HL-60 (cell line): ENCODE results near the gene IRF7.

Source experiments
- DNase-seq, 2 experiments: peaks; one replicate each; pipeline ENCODE4 v3.0.0-alpha.2; 2010 to 2020; ENCODE audit warnings: low read depth in 1 of 2, low spot score in 1 of 2
- H3K27ac ChIP-seq: fragments of 250-450 bp; sonication (Bioruptor Pico); replicated peaks from 2 replicates; pipeline ENCODE4 v1.5.1; 2020; ENCODE audit warnings: mild to moderate bottlenecking, moderate library complexity
- H3K27me3 ChIP-seq: fragments of 250-450 bp; sonication (Bioruptor Pico); 2 replicates; pipeline ENCODE4 v1.5.1; 2021; ENCODE audit warnings: mild to moderate bottlenecking, moderate library complexity; ENCODE audit not compliant: insufficient read depth, poor library complexity, severe bottlenecking
- H3K4me3 ChIP-seq: replicated peaks from 2 replicates; pipeline ENCODE4 v1.5.1; 2011; ENCODE audit warnings: mild to moderate bottlenecking, control low read depth, low read length; ENCODE audit not compliant: insufficient read depth
- CTCF ChIP-seq: IDR thresholded peaks from one replicate; pipeline ENCODE4 v1.5.1; 2011; ENCODE audit warnings: low read length, control low read depth, inconsistent platforms; ENCODE audit not compliant: insufficient read depth
- GABPA ChIP-seq: IDR thresholded peaks from 2 replicates; pipeline ENCODE4 v1.6.1; 2012; ENCODE audit warnings: low read depth
- POLR2AphosphoS5 ChIP-seq: IDR thresholded peaks from 2 replicates; pipeline ENCODE4 v1.6.1; 2012; ENCODE audit warnings: low read depth
- REST ChIP-seq: IDR thresholded peaks from 2 replicates; pipeline ENCODE4 v1.6.1; 2012; ENCODE audit warnings: low read depth; ENCODE audit not compliant: insufficient replicate concordance
- SPI1 ChIP-seq: IDR thresholded peaks from 2 replicates; pipeline ENCODE4 v1.6.1; 2012; ENCODE audit warnings: low read depth, mild to moderate bottlenecking, borderline replicate concordance

The IRF7 gene

GRCh38 chr11:637333-637592, 21.5 kb upstream of the IRF7 start:
- Histone ChIP-seq H3K27me3 (no peaks in the 10 kb centered on the region), H3K27ac (no peak overlapping the region), H3K4me3 (no peak overlapping the region)
- no peak for DNase-seq
- TF ChIP-seq SPI1 (no peak), CTCF (no peak), POLR2AphosphoS5 (no peak), GABPA (no peak), REST (no peak)

GRCh38 chr11:636511-637332, 21.0 kb upstream of the IRF7 start, which contains the start of gene DRD4:
Gene DRD4 (plus strand): TSS chr11:637269. CDS start chr11:637305, 36 bp downstream.
- Histone ChIP-seq H3K27ac (no peak within 1 kb of the TSS), H3K27me3 (no peaks in the 10 kb centered on the region), H3K4me3 (no peak within 1 kb of the TSS)
- TF ChIP-seq SPI1 (no peak), REST (no peak), CTCF (no peak), GABPA (no peak), POLR2AphosphoS5 (no peak)
- DNase-seq: no peak

GRCh38 chr11:635945-636510, 20.3 kb upstream of the IRF7 start:
- no peak for TF ChIP-seq GABPA
- no peak for TF ChIP-seq CTCF
- TF ChIP-seq SPI1: no peak
- TF ChIP-seq REST: no peak
- no peak for TF ChIP-seq POLR2AphosphoS5
- DNase-seq: no peak
- no peak overlapping the region for H3K27ac ChIP-seq
- H3K27me3 ChIP-seq: no peaks in the 10 kb centered on the region
- no peak overlapping the region for H3K4me3 ChIP-seq
